PC-9 (cell line): ENCODE measurements around the gene PBX1. TPM values are rescaled to one million over a fixed set of nuclear protein-coding genes. Genes with fewer than 3 reads are reported as not detected.

Source experiments
- BruUV-seq: library from RNA; stranded (reverse); fragments of 400-500 nt; replicated peaks from 2 replicates; lab custom pipeline; 2021; lab: Mats Ljungman, UMichigan
- CTCF ChIA-PET: fragments of 300-600 bp; sonication (Branson Sonifier 250); formaldehyde crosslinking; loops from one replicate; lab custom pipeline; 2022; ENCODE audit warnings: antibody characterized with exemption; lab: Charles Lee
- POLR2A ChIA-PET: fragments of 300-600 bp; sonication (Branson Sonifier 250); formaldehyde crosslinking; loops from one replicate; lab custom pipeline; 2022; ENCODE audit warnings: antibody characterized with exemption; ENCODE audit not compliant: unreplicated experiment; lab: Charles Lee
- DNase-seq, 2 experiments: peaks; one replicate each; pipeline versions ENCODE4 v3.0.0 to v3.0.0-alpha.2; 2015 to 2022; ENCODE audit warnings: mixed read lengths in 1 of 2
- H2AFZ ChIP-seq: fragments of 200-600 bp; sonication (generic); 2 replicates; pipeline ENCODE4 v1.8.1; 2017; ENCODE audit warnings: antibody characterized with exemption
- H3F3A ChIP-seq: fragments of 200-600 bp; sonication (generic); 2 replicates; pipeline ENCODE4 v1.8.1; 2017; ENCODE audit warnings: antibody characterized with exemption, mild to moderate bottlenecking, low read depth; ENCODE audit not compliant: insufficient read depth
- H3K27ac ChIP-seq: fragments of 200-600 bp; sonication (generic); 2 replicates; pipeline ENCODE4 v1.6.1; 2016; ENCODE audit warnings: mixed run types
- H3K27me3 ChIP-seq: fragments of 200-600 bp; sonication (generic); 2 replicates; pipeline ENCODE4 v1.6.1; 2016; ENCODE audit warnings: low read depth, mixed run types; ENCODE audit not compliant: insufficient read depth
- H3K36me3 ChIP-seq: fragments of 200-600 bp; sonication (generic); 2 replicates; pipeline ENCODE4 v1.6.1; 2016; ENCODE audit warnings: low read depth, mixed run types
- H3K4me1 ChIP-seq: fragments of 200-600 bp; sonication (generic); replicated peaks from 2 replicates; pipeline ENCODE4 v1.6.1; 2016; ENCODE audit warnings: mixed run types; ENCODE audit not compliant: insufficient read depth
- H3K4me2 ChIP-seq: fragments of 200-600 bp; sonication (generic); 2 replicates; pipeline ENCODE4 v1.6.1; 2017; ENCODE audit warnings: mixed run types
- H3K4me3 ChIP-seq: fragments of 200-600 bp; sonication (generic); 2 replicates; pipeline ENCODE4 v1.6.1; 2016; ENCODE audit warnings: mixed run types
- H3K79me2 ChIP-seq: fragments of 200-600 bp; sonication (generic); 2 replicates; pipeline ENCODE4 v1.6.1; 2017; ENCODE audit warnings: low read depth, mixed run types
- H3K9me2 ChIP-seq: fragments of 200-600 bp; sonication (generic); 2 replicates; pipeline ENCODE4 v1.8.1; 2017; ENCODE audit warnings: mild to moderate bottlenecking; ENCODE audit not compliant: insufficient read depth
- H3K9me3 ChIP-seq: fragments of 200-600 bp; sonication (generic); 2 replicates; pipeline ENCODE4 v1.8.1; 2016; ENCODE audit warnings: low read depth; ENCODE audit not compliant: insufficient read depth
- H4K20me1 ChIP-seq: fragments of 200-600 bp; sonication (generic); 2 replicates; pipeline ENCODE4 v1.8.1; 2017; ENCODE audit not compliant: insufficient read depth
- CTCF ChIP-seq: fragments of 200-600 bp; sonication (generic); conservative IDR thresholded peaks from 2 replicates; pipeline ENCODE4 v1.6.1; 2017; ENCODE audit warnings: mixed run types, antibody characterized with exemption, mild to moderate bottlenecking, moderate library complexity
- EZH2 ChIP-seq: fragments of 200-600 bp; sonication (generic); IDR thresholded peaks from 2 replicates; pipeline ENCODE4 v1.8.0; 2017; ENCODE audit warnings: antibody characterized with exemption, low read depth
- intact Hi-C: fragments of 100-400 bp; cut with micrococcal nuclease; formaldehyde crosslinking; loops from one replicate; pipeline ENCODE4 v1.10.0; 2022; ENCODE audit not compliant: unreplicated experiment
- total RNA-seq: library from RNA; stranded (reverse); gene quantifications from 2 replicates; pipeline ENCODE4 v1.2.3, GENCODE V29; 2021

Gene PBX1
- total RNA-seq, 1 experiment from 2014 or later: 57.7 TPM

GRCh38 chr1:164759979-164760469, 201.0 kb downstream of the PBX1 start:
- no peaks in the 10 kb centered on the region for H3K27me3 ChIP-seq
- H4K20me1 ChIP-seq: no peaks in the 10 kb centered on the region
- DNase-seq: no peak
- H3K36me3 ChIP-seq: no peaks in the 10 kb centered on the region
- no peak overlapping the region for H3K27ac ChIP-seq
- H3K4me2 ChIP-seq: no peak overlapping the region
- no peak for TF ChIP-seq EZH2
- TF ChIP-seq CTCF: no peak
- H3K4me3 ChIP-seq: no peak overlapping the region
- H2AFZ ChIP-seq: no peak overlapping the region
- H3K9me3 ChIP-seq: no peaks in the 10 kb centered on the region
- no peaks in the 10 kb centered on the region; the same call in 1 of the 2 replicates for H3K79me2 ChIP-seq
- peaks cover 8% of the 10 kb centered on the region for H3K4me1 ChIP-seq
- peaks cover 2% of the 10 kb centered on the region; the same call in 1 of the 2 replicates for H3F3A ChIP-seq
- intact Hi-C loops: no loop called here
- CTCF ChIA-PET: no interaction called here
- no peaks in the 10 kb centered on the region for H3K9me2 ChIP-seq
- POLR2A ChIA-PET: no interaction called here
- BruUV-seq: no TSS peak

- H3K4me2 ChIP-seq: no peak overlapping the region
- intact Hi-C loops: no loop called here
- TF ChIP-seq EZH2 (no peak), CTCF (no peak)
- POLR2A ChIA-PET: no interaction called here
- no peaks in the 10 kb centered on the region for H3K9me2 ChIP-seq
- no peaks in the 10 kb centered on the region for H3K27me3 ChIP-seq
- H4K20me1 ChIP-seq: no peaks in the 10 kb centered on the region
- H3K79me2 ChIP-seq: no peaks in the 10 kb centered on the region
- H3K4me3 ChIP-seq: no peak overlapping the region
- DNase-seq: no peak
- no peaks in the 10 kb centered on the region for H3K36me3 ChIP-seq
- no peaks in the 10 kb centered on the region for H3K9me3 ChIP-seq
- peaks cover 6% of the 10 kb centered on the region; the same call in 1 of the 2 replicates for H3F3A ChIP-seq
- peaks cover 13% of the 10 kb centered on the region for H3K4me1 ChIP-seq
- BruUV-seq: no TSS peak
- CTCF ChIA-PET: no interaction called here
- H2AFZ ChIP-seq: no peak overlapping the region
- no peak overlapping the region for H3K27ac ChIP-seq
These were observed 201.6 kb downstream of the PBX1 start for GRCh38 chr1:164760569-164760968.

GRCh38 chr1:164761009-164761408, 202.0 kb downstream of the PBX1 start:
- POLR2A ChIA-PET: no interaction called here
- Histone ChIP-seq H3K4me3 (no peak overlapping the region), H3K4me2 (no peak overlapping the region), H3K9me3 (no peaks in the 10 kb centered on the region), H3K27ac (no peak overlapping the region), H3K36me3 (no peaks in the 10 kb centered on the region), H3K27me3 (no peaks in the 10 kb centered on the region), H2AFZ (no peak overlapping the region), H3K9me2 (no peaks in the 10 kb centered on the region), H3K79me2 (peaks cover under 1% of the 10 kb centered on the region; the same call in 1 of the 2 replicates), H4K20me1 (no peaks in the 10 kb centered on the region), H3F3A (peaks cover 6% of the 10 kb centered on the region; the same call in 1 of the 2 replicates), H3K4me1 (peaks cover 18% of the 10 kb centered on the region)
- CTCF ChIA-PET: no interaction called here
- no TSS peak for BruUV-seq
- no peak for DNase-seq
- intact Hi-C loops: no loop called here
- no peak for TF ChIP-seq EZH2
- TF ChIP-seq CTCF: no peak
